LNCaP clone FGC (cell line): ENCODE results near the gene CRYL1.

Experiments
- DNase-seq: peaks from one replicate; pipeline ENCODE4 v3.0.0-alpha.2; 2011; ENCODE audit warnings: low read depth
- H3K4me3 ChIP-seq: 2 replicates; pipeline ENCODE4 v1.5.1; 2011; ENCODE audit warnings: mild to moderate bottlenecking, low read depth, low read length, control low read depth
- CTCF ChIP-seq: IDR thresholded peaks from 2 replicates; pipeline ENCODE4 v1.5.1; 2012; ENCODE audit warnings: mild to moderate bottlenecking; ENCODE audit not compliant: control insufficient read depth, insufficient read depth; ENCODE audit errors: extremely low read depth

CRYL1 gene

GRCh38 chr13:20412691-20413355, 112.8 kb downstream of the CRYL1 start:
- no peak for TF ChIP-seq CTCF
- DNase-seq: no peak
- no peak overlapping the region for H3K4me3 ChIP-seq

GRCh38 chr13:20411638-20412342, 113.9 kb downstream of the CRYL1 start:
- TF ChIP-seq CTCF: no peak
- no peak for DNase-seq
- no peak overlapping the region for H3K4me3 ChIP-seq

- H3K4me3 ChIP-seq: no peak overlapping the region
- no peak for TF ChIP-seq CTCF
- DNase-seq: no peak
These were observed 114.9 kb downstream of the CRYL1 start for GRCh38 chr13:20410726-20411125.

GRCh38 chr13:20408181-20408580, 117.5 kb downstream of the CRYL1 start:
- DNase-seq: no peak
- no peak for TF ChIP-seq CTCF
- H3K4me3 ChIP-seq: no peak overlapping the region

GRCh38 chr13:20407759-20408158, 117.9 kb downstream of the CRYL1 start:
- DNase-seq: no peak
- no peak overlapping the region for H3K4me3 ChIP-seq
- no peak for TF ChIP-seq CTCF

- no peak overlapping the region for H3K4me3 ChIP-seq
- TF ChIP-seq CTCF: no peak
- no peak for DNase-seq
These were observed 120.0 kb downstream of the CRYL1 start for GRCh38 chr13:20405691-20406090.
